Prostate gland (tissue), 2 donors: ENCODE measurements around the gene DSCAML1.

ENCODE experiments used
- CTCF ChIP-seq, 4 experiments: fragments of 200-600 bp in 2 of 4; fragments of 450-650 bp in 2 of 4; sonication (generic) in 2 of 4; IDR thresholded peaks; 1 replicate in 3 of 4; 2 replicates in 1 of 4; pipeline ENCODE4 v1.5.1; 2016 to 2019; ENCODE audit warnings: antibody characterized with exemption in 4 of 4, mild to moderate bottlenecking in 2 of 4, moderate library complexity in 2 of 4
- POLR2AphosphoS5 ChIP-seq: sonication (generic); formaldehyde crosslinking; IDR thresholded peaks from one replicate; pipeline ENCODE4 v1.6.1; 2017; ENCODE audit warnings: antibody characterized with exemption

GRCh38 chr11:117647207-117647606 lies 149.8 kb downstream of the DSCAML1 start:
- no peak for TF ChIP-seq POLR2AphosphoS5
- no peak for TF ChIP-seq CTCF (IDR thresholded peaks at IDR 0.05)
